Measurements from ENCODE around the gene PHACTR2.

GRCh38 chr6:143742955-143743255 is 65.1 kb downstream of the PHACTR2 start:
- no peak for TF ChIP-seq CTCF (IDR thresholded peaks at IDR 0.05 in 2 of 3, conservative IDR thresholded peaks at IDR 0.05 in 1 of 3; ENCODE audit: control insufficient read depth in 2 of 3, extremely low read depth in 1 of 3, insufficient read depth in 1 of 3, low read depth in 3 of 3, low read length in 3 of 3)
- no peak for TF ChIP-seq ZZZ3 (IDR thresholded peaks at IDR 0.05; ENCODE audit: control insufficient read depth, insufficient read length, low read depth)
- no peak for TF ChIP-seq POLR2AphosphoS5 (IDR thresholded peaks at IDR 0.05; ENCODE audit: low read length)
- TF ChIP-seq SRF (IDR thresholded peaks at IDR 0.05; ENCODE audit: low read depth in 2 of 2, low read length in 2 of 2): no peak
- no peak for TF ChIP-seq ETV6 (conservative IDR thresholded peaks at IDR 0.05 in 1 of 2, IDR thresholded peaks at IDR 0.05 in 1 of 2; ENCODE audit: borderline replicate concordance in 1 of 2, low read depth in 1 of 2)
- TF ChIP-seq POLR2A (IDR thresholded peaks at IDR 0.05; ENCODE audit: low read depth, low read length): no peak
- no peak for TF ChIP-seq PKNOX1 (IDR thresholded peaks at IDR 0.05)
- TF ChIP-seq RAD21 (IDR thresholded peaks at IDR 0.05; ENCODE audit: insufficient read depth, low read depth, low read length): no peak
- TF ChIP-seq RFX5 (IDR thresholded peaks at IDR 0.05; ENCODE audit: low read depth, low read length): no peak
- TF ChIP-seq KAT2A (conservative IDR thresholded peaks at IDR 0.05; ENCODE audit: control insufficient read depth, low read depth, low read length): no peak
- no peak for TF ChIP-seq EZH2 (IDR thresholded peaks at IDR 0.05; ENCODE audit: borderline replicate concordance, control insufficient read depth, low read depth, low read length)
- TF ChIP-seq BACH1 (IDR thresholded peaks at IDR 0.05; ENCODE audit: borderline replicate concordance): no peak
- TF ChIP-seq GATAD2B (conservative IDR thresholded peaks at IDR 0.05; ENCODE audit: low read depth): no peak
- no peak for TF ChIP-seq E2F4 (IDR thresholded peaks at IDR 0.05; ENCODE audit: low read depth, low read length)
